Measurements from ENCODE around the gene TMEM108.

TMEM108 gene

GRCh38 chr3:133354721-133355120 is 316.5 kb downstream of the TMEM108 start:
- Histone ChIP-seq H3K27me3 (ENCODE audit: insufficient read depth, low read length) (no peaks in the 10 kb centered on the region), H3K36me3 (ENCODE audit: insufficient read depth, low read length) (no peaks in the 10 kb centered on the region), H3K4me3 (ENCODE audit: low read depth, low read length, poor library complexity, severe bottlenecking) (no peak overlapping the region), H4K20me1 (ENCODE audit: insufficient read depth, low read length) (no peaks in the 10 kb centered on the region), H3K9me3 (ENCODE audit: low read length) (no peaks in the 10 kb centered on the region), H3K4me2 (ENCODE audit: low read length) (no peak overlapping the region), H3K9me2 (ENCODE audit: low read depth, low read length) (no peaks in the 10 kb centered on the region), H3F3A (ENCODE audit: insufficient read depth, low read length) (no peaks in the 10 kb centered on the region), H3K79me2 (ENCODE audit: insufficient read depth, low read length) (no peaks in the 10 kb centered on the region), H3K27ac (ENCODE audit: low read depth, low read length, poor library complexity, severe bottlenecking) (no peak overlapping the region), H3K9ac (ENCODE audit: low read length) (no peak overlapping the region), H3K4me1 (ENCODE audit: insufficient read depth, low read length, severe bottlenecking) (no peaks in the 10 kb centered on the region), H2AFZ (ENCODE audit: low read length) (no peak overlapping the region)
- TF ChIP-seq CTCF (IDR thresholded peaks at IDR 0.05; ENCODE audit: low read length) (no peak), EZH2 (IDR thresholded peaks at IDR 0.05; ENCODE audit: borderline replicate concordance, low read length) (no peak)

- Histone ChIP-seq H3K36me3 (ENCODE audit: insufficient read depth, low read length) (no peaks in the 10 kb centered on the region), H3K27me3 (ENCODE audit: insufficient read depth, low read length) (no peaks in the 10 kb centered on the region), H3K27ac (ENCODE audit: low read depth, low read length, poor library complexity, severe bottlenecking) (no peak overlapping the region), H3K4me1 (ENCODE audit: insufficient read depth, low read length, severe bottlenecking) (no peaks in the 10 kb centered on the region), H3K4me3 (ENCODE audit: low read depth, low read length, poor library complexity, severe bottlenecking) (no peak overlapping the region), H3K79me2 (ENCODE audit: insufficient read depth, low read length) (no peaks in the 10 kb centered on the region), H3F3A (ENCODE audit: insufficient read depth, low read length) (no peaks in the 10 kb centered on the region), H2AFZ (ENCODE audit: low read length) (no peak overlapping the region), H3K9ac (ENCODE audit: low read length) (no peak overlapping the region), H3K9me3 (ENCODE audit: low read length) (no peaks in the 10 kb centered on the region), H4K20me1 (ENCODE audit: insufficient read depth, low read length) (no peaks in the 10 kb centered on the region), H3K9me2 (ENCODE audit: low read depth, low read length) (no peaks in the 10 kb centered on the region), H3K4me2 (ENCODE audit: low read length) (no peak overlapping the region)
- no peak for TF ChIP-seq EZH2 (IDR thresholded peaks at IDR 0.05; ENCODE audit: borderline replicate concordance, low read length)
- no peak for TF ChIP-seq CTCF (IDR thresholded peaks at IDR 0.05; ENCODE audit: low read length)
These were observed 322.3 kb downstream of the TMEM108 start for GRCh38 chr3:133360476-133360875.

GRCh38 chr3:133361011-133361410 is 322.8 kb downstream of the TMEM108 start:
- Histone ChIP-seq H3K27ac (ENCODE audit: low read depth, low read length, poor library complexity, severe bottlenecking) (no peak overlapping the region), H3K4me1 (ENCODE audit: insufficient read depth, low read length, severe bottlenecking) (no peaks in the 10 kb centered on the region), H3K36me3 (ENCODE audit: insufficient read depth, low read length) (no peaks in the 10 kb centered on the region), H3K79me2 (ENCODE audit: insufficient read depth, low read length) (no peaks in the 10 kb centered on the region), H3K4me3 (ENCODE audit: low read depth, low read length, poor library complexity, severe bottlenecking) (no peak overlapping the region), H3K9ac (ENCODE audit: low read length) (no peak overlapping the region), H3F3A (ENCODE audit: insufficient read depth, low read length) (no peaks in the 10 kb centered on the region), H4K20me1 (ENCODE audit: insufficient read depth, low read length) (no peaks in the 10 kb centered on the region), H3K4me2 (ENCODE audit: low read length) (no peak overlapping the region), H3K27me3 (ENCODE audit: insufficient read depth, low read length) (no peaks in the 10 kb centered on the region), H2AFZ (ENCODE audit: low read length) (no peak overlapping the region), H3K9me3 (ENCODE audit: low read length) (no peaks in the 10 kb centered on the region), H3K9me2 (ENCODE audit: low read depth, low read length) (no peaks in the 10 kb centered on the region)
- TF ChIP-seq EZH2 (IDR thresholded peaks at IDR 0.05; ENCODE audit: borderline replicate concordance, low read length), result no peak
- TF ChIP-seq CTCF (IDR thresholded peaks at IDR 0.05; ENCODE audit: low read length), result no peak

All from OCI-LY1 (cell line).